Medulla oblongata (tissue), 1 donor: Measurements from ENCODE around the gene HNF4A.
"Not testable (repeated sequence)": the region's sequence is repeated elsewhere in the genome, so short reads cannot be mapped to it uniquely, and the experiment has no call there.

Source experiments
- DNase-seq: peaks from one replicate; pipeline ENCODE4 v3.0.0-alpha.2; 2015; ENCODE audit errors: extremely low spot score

The HNF4A gene

DNA sequence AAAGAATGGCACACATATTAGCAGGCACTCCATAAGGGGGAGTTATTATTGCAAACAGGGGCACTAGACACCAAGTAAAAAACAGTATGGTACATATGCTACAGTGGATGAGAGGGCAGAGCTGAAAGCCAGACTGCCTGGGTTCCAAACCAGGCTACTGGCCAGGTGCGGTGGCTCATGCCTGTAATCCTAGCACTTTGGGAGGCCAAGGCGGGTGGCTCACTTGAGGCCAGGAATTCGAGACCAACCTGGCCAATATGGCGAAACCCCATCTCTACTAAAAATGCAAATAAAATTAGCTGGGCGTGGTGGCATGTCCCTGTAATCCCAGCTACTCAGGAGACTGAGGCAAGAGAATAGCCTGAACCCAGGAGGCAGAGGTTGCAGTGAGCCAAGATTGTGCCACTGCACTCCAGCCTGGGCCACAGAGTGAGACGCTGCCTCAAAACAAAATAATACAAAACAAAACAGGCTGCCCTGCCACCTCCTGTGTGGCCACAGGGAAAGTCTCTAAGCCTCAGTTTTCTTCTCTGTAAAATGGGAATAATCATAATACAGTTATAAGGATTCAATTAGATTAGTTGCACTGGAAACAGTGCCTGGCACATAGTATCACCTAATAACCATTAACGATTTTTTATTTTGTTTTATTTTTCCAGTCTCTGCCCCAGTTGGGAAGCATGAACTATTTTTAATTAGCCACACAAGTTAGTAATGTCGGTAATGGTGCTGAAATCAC is 112.7 kb downstream of the HNF4A start:
- DNase-seq, result no peak

DNA sequence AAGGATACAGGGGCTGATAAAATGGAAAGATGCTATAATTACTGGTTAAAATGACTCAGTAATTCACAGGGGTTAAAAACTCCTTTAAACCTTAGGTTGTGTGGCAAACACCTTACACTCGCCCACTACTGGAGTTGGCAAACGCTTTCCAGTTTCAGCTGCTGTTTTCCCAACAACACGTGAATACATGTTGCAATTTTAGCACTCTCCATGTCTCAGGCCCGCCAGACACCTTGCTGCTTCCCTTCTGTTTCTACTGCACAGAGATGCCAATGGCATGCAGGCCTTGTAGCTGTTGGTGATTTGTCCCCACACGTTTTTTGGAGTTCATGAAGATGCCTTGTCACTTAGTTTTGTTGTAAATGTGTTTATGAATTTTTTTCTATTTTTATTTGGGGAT is 114.8 kb downstream of the HNF4A start:
- DNase-seq, result no peak

DNA sequence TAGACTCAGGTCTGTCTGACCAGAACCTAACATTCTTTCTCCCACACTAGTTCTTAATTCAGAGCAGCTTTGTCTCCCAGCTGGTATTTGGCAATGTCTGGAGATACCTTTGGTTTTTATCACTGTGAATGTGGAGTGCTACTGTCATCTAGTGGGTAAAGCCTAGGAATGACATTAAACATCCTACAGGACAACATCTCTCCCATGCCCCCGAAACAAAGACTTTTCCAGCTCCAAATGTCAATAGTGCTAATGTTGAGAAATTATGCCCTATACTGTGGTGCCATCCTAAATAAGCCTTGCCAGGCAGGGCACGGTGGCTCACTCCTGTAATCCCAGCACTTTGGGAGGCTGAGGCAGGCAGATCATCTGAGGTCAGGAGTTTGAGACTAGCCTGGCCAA is 116.0 kb downstream of the HNF4A start:
- DNase-seq, result no peak

DNA sequence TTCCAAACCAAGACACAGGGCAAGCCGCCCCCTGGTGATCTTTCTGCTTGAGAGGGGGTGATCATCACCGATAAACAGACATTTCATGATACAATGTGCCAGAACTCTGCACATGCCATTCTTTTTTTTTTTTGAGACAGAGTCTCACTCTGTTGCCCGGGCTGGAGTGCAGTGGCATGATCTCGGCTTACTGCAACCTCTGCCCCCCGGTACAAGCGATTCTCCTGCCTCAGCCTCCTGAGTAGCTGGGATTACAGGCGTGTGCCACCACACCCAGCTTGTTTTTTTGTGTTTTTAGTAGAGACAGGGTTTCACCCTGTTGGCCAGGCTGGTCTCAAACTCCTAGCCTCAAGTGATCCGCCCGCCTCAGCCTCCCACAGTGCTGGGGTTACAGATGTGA is 116.8 kb downstream of the HNF4A start:
- not testable (repeated sequence) for DNase-seq

DNA sequence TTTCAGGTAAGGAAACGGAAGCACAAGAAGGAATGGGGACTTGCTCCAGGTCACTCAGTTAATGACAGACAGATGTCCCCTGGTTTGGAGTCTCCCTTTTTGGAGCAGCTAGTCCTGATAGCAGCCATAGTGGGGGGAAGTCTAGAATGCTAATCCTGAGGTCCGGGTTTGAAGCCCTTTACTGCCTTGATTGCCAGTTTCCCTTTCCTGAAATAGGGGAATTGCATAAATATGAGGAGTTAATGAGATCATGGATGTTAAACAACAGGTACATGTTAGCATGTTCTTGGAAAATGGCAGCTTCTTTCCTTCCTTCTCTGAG is 119.8 kb downstream of the HNF4A start:
- no peak for DNase-seq

DNA sequence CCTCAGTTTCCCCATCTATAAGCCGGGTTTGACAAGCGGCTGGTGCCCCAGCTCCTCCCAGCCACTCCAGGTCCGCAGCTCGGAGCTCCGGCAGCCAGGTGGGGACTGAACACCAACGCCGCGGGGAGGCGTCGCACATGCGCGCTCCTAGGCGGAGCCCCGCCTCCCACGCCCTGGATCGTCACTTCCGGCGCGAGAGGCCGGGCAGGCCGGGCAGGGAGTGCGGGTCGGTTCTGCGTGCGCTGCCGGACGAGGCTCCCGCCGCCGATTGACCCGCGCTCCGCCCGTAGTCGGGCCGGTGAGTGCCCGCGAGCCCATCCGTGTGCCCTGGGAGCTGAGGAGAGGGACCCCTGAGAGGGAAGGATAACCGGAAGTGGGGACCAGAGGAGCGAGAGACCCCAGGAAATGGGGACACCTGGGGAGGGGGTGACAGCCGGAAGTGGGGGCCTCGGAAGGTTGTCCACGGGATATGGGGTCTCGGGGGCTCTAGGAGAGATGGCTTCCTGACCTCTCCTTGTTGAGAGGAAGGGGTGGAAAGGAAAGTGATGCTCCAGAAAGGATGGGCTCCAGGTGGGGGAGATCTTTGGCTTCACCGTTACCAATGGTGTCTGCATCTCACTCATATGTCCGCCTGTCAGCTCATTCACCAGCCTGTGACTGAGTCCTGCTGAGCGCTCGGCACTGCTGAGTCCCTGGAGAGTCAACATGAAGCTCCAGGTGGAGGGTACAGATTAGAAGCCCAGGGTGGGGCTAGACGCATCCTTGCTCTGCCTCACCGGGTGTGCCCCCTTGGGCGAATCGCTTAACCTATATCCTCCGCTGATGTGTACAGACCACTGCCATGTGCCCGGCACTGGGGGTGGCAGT is 120.4 kb downstream of the HNF4A start, which contains the start of gene TTPAL:
Gene TTPAL, plus strand, starts transcription at position 181 of the 867 bp plus-strand sequence. CDS start 4,126 bp downstream, outside the sequence.
- DNase-seq, result peak; percentile 90

DNA sequence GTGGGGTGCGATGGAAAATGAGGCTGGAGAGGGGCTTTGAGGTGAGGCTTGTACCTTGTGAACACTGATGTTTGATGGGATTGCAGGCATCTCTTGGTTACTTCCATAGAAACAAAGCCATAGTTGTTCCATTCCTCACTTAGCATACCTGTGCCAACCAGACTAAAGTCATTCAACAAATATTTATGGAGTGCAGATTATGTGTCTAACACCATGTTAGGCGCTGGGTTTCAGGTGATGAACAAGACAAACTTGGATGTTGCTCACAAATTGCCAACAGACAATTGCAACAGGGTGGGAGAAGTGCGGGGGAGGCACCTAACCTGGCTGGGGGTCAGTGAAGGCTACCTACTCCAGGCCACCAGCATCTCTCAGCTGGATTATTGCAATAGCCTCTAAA is 121.7 kb downstream of the HNF4A start:
- DNase-seq, result no peak

DNA sequence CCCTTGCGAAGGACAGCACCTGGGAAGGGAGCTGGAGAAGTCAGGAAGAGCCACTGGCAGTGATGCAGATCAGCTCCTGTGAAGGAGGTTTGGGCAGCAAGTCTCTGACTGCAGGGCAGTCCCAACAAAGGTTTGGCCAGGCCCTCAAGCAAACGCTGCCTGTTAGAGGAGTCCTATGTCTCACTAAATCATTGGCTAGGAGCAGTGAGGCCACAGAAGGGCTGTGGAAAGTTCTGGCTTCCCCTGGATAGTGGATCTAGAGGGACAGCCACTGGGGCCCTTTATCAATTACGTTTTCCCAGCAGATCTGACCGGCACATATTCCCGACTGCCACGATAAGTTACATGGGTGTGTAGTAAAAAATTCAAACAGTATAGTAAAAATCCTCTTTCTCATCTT is 122.7 kb downstream of the HNF4A start:
- no peak for DNase-seq

DNA sequence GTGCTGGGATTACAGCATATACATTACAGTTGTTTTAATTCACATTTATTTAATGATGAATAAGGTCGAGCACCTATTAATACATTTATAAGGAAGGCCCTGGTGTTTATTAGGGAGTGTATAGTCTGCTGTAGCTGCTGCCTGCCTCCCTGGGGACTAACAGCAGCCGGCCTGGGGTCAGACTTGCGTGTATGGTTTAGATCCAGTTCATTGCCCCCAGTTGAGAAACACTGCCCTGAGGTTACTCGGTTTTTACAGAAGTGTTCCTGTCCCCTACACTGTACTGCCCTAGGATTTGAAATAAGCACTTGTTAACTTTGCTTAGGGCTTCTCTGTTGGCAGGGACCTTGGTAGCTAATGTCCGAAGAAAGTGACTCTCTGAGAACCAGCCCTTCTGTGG is 124.1 kb downstream of the HNF4A start:
- no peak for DNase-seq

DNA sequence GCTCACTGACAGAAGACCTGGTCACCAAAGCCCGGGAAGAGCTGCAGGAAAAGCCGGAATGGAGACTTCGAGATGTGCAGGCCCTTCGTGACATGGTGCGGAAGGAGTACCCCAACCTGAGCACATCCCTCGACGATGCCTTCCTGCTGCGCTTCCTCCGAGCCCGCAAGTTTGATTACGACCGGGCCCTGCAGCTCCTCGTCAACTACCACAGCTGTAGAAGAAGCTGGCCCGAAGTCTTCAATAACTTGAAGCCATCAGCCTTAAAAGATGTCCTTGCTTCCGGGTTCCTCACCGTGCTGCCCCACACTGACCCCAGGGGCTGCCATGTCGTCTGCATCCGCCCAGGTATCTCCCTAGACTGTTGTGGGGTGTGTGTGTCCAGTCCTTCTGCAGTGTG is 124.6 kb downstream of the HNF4A start:
- DNase-seq, result no peak

DNA sequence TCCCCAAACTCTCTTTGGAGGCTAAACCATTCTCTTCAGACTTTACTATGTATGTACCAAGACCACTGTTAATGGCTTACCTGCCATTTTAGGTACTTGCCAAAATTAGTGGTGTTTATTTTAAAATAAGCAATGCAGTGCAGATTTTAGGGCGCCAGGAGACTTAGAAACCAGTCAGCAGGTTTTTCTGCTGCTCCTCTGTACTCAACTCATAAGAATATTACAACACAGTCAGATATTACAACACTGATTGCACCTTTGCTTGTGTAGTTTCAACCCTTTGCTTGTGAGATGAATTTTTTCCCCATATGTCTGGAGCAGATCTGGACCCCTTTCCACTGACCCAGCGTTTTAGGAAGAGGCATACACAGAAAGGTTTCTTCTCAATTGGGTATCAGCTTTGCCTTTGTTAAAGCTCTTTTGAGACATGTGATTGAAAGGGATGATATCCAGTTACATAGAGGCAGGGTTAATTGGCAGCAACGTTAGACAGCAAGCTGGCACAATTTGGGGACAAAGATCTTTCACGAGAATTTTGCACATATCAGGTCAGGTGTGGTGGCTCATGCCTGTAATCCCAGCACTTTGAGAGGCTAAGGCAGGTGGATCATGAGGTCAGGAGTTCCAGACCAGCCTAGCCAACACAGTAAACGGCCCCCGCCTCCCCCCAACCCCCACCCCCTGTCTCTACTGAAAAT is 126.4 kb downstream of the HNF4A start:
- no peak for DNase-seq

DNA sequence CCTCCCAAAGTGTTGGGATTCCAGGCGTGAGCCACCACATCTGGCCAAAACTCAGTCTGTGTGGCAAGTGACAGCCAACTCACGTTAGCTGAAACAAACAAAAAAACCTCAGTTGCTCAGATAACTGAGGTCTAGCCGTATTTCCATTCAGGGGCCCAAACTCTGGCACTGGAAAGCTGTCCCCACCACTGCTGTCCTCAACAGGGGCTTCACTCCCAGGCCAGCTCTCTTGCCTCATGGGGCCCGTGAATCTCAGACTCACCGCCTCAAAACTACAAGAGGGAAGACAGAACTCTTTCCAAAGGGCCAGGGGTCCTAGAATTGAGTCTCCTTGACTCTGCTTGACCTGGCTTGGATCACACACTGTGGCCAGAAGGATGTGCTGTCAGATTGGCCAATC is 127.6 kb downstream of the HNF4A start:
- DNase-seq, result no peak
